K562 (cell line): ENCODE data around the gene GEN1. TPM values are rescaled to one million over a fixed set of nuclear protein-coding genes. Genes with fewer than 3 reads are reported as not detected.

ENCODE experiments used
- ATAC-seq: fragments of 200-7000 bp; cut with Tn5 transposase; 3 replicates; pipeline ENCODE4 v1.9.1; 2020; ENCODE audit warnings: moderate library complexity
- BruUV-seq: library from RNA; stranded (reverse); fragments of 400-500 nt; replicated peaks from 2 replicates; lab custom pipeline; 2021; lab: Mats Ljungman, UMichigan
- CTCF ChIA-PET: fragments of 300-600 bp; formaldehyde crosslinking; extraction: SDS; loops from one replicate; lab custom pipeline; 2021; ENCODE audit warnings: low intra/inter-chr PET ratio; lab: Yijun Ruan, JAX
- POLR2A ChIA-PET: fragments of 300-600, 350-650 bp; sonication (Branson Sonifier 250); formaldehyde crosslinking; extraction: SDS; loops from one replicate; lab custom pipeline; 2021; ENCODE audit warnings: antibody characterized with exemption, inconsistent platforms; lab: Yijun Ruan, JAX
- DNase-seq, 4 experiments: peaks; one replicate each; pipeline versions ENCODE4 v3.0.0 to v3.0.0-alpha.2; 2011 to 2018; ENCODE audit warnings: low spot score in 3 of 4, mixed read lengths in 3 of 4; ENCODE audit errors: extremely low read depth in 1 of 4
- FAIRE-seq: peaks from 2 replicates; lab custom pipeline; 2011; peaks lifted over from hg19 to GRCh38; lab: Jason Lieb, UNC
- H2AFZ ChIP-seq: 2 replicates; pipeline ENCODE4 v1.6.0; 2011; ENCODE audit warnings: low read depth, low read length, control low read depth, inconsistent platforms
- H3K27ac ChIP-seq: fragments of 200-600 bp; 3 replicates; pipeline ENCODE4 v1.8.0; 2011; ENCODE audit warnings: low read depth, mild to moderate bottlenecking, control low read depth, inconsistent platforms, low read length, moderate library complexity, mixed read lengths; ENCODE audit errors: extremely low read depth
- H3K27me3 ChIP-seq, 2 experiments: fragments of 300-600 bp in 1 of 2; 2 replicates in 1 of 2; 3 replicates in 1 of 2; pipeline versions ENCODE4 v1.6.0 to v1.8.0; 2011; ENCODE audit warnings: inconsistent platforms in 2 of 2, low read length in 2 of 2, mild to moderate bottlenecking in 1 of 2, mixed read lengths in 1 of 2, moderate library complexity in 1 of 2; ENCODE audit not compliant: control insufficient read depth in 2 of 2, insufficient read depth in 2 of 2
- H3K36me3 ChIP-seq: fragments of 300-600 bp; 3 replicates; pipeline ENCODE4 v1.8.0; 2011; ENCODE audit warnings: mild to moderate bottlenecking, low read length, inconsistent platforms; ENCODE audit not compliant: control insufficient read depth, insufficient read depth
- H3K4me1 ChIP-seq, 2 experiments: fragments of 200-600 bp in 1 of 2; replicated peaks in 1 of 2; 2 replicates in 1 of 2; 3 replicates in 1 of 2; pipeline versions ENCODE4 v1.5.1 to v1.8.0; 2011; ENCODE audit warnings: inconsistent platforms in 2 of 2, low read length in 2 of 2, mild to moderate bottlenecking in 1 of 2, mixed read lengths in 1 of 2, moderate library complexity in 1 of 2; ENCODE audit not compliant: control insufficient read depth in 2 of 2, insufficient read depth in 2 of 2
- H3K4me2 ChIP-seq: 2 replicates; pipeline ENCODE4 v1.6.1; 2011; ENCODE audit warnings: low read length, control low read depth, inconsistent platforms, mixed read lengths; ENCODE audit not compliant: insufficient read depth
- H3K4me3 ChIP-seq: fragments of 200-600 bp; sonication (generic), shearing (Covaris generic); 2 replicates; pipeline ENCODE4 v1.5.1; 2016; ENCODE audit warnings: control low read depth, inconsistent platforms
- H3K79me2 ChIP-seq: fragments of 200-600 bp; 3 replicates; pipeline ENCODE4 v1.8.0; 2011; ENCODE audit warnings: low read length, inconsistent platforms; ENCODE audit not compliant: control insufficient read depth, insufficient read depth
- H3K9ac ChIP-seq, 2 experiments: 2 replicates each; pipeline versions ENCODE4 v1.6.0 to v1.6.1; 2011; ENCODE audit warnings: low read depth in 2 of 2, low read length in 2 of 2, control low read depth in 1 of 2, inconsistent platforms in 1 of 2, mild to moderate bottlenecking in 1 of 2, mixed read lengths in 1 of 2; ENCODE audit not compliant: insufficient read depth in 1 of 2
- H3K9me1 ChIP-seq: one replicate; pipeline ENCODE4 v1.6.0; 2011; ENCODE audit warnings: inconsistent platforms, mild to moderate bottlenecking, low read length, moderate library complexity; ENCODE audit not compliant: control insufficient read depth, insufficient read depth
- H3K9me3 ChIP-seq: replicated peaks from 2 replicates; pipeline ENCODE4 v1.5.1; 2011; ENCODE audit warnings: low read depth, low read length, inconsistent platforms; ENCODE audit not compliant: control insufficient read depth, insufficient read depth
- H4K20me1 ChIP-seq: replicated peaks from 2 replicates; pipeline ENCODE4 v1.6.1; 2011; ENCODE audit warnings: low read length, inconsistent platforms, mixed read lengths; ENCODE audit not compliant: control insufficient read depth, insufficient read depth
- CBFA2T3 ChIP-seq: fragments of 450-650 bp; IDR thresholded peaks from 2 replicates; pipeline ENCODE4 v1.6.1; 2017
- CBX5 ChIP-seq: IDR thresholded peaks from 2 replicates; pipeline ENCODE4 v1.6.1; 2014; ENCODE audit warnings: low read depth, borderline replicate concordance
- E2F3 ChIP-seq: fragments of 250-450 bp; sonication (Bioruptor Pico); IDR thresholded peaks from 2 replicates; pipeline ENCODE4 v1.4.0; 2020; ENCODE audit warnings: mild to moderate bottlenecking
- HDAC2 ChIP-seq: fragments of 450-650 bp; IDR thresholded peaks from 2 replicates; pipeline ENCODE4 v1.6.1; 2016; ENCODE audit warnings: mild to moderate bottlenecking
- HNRNPH1 ChIP-seq: fragments of 200-400 bp; formaldehyde crosslinking; optimal IDR thresholded peaks from 2 replicates; pipeline ENCODE3; 2017; ENCODE audit warnings: low read depth, mild to moderate bottlenecking, low read length, moderate library complexity
- MCM3 ChIP-seq: fragments of 450-650 bp; IDR thresholded peaks from 2 replicates; pipeline ENCODE4 v1.6.1; 2016
- MTA3 ChIP-seq: fragments of 450-650 bp; formaldehyde crosslinking; IDR thresholded peaks from 2 replicates; pipeline ENCODE4 v1.6.1; 2017; ENCODE audit warnings: mild to moderate bottlenecking, borderline replicate concordance
- MTF1 ChIP-seq: fragments of 250-450 bp; sonication (Bioruptor Pico); IDR thresholded peaks from 2 replicates; pipeline ENCODE4 v1.9.0; 2021; ENCODE audit warnings: moderate library complexity, mild to moderate bottlenecking, inconsistent platforms, borderline replicate concordance
- NFIC ChIP-seq: fragments of 450-650 bp; IDR thresholded peaks from 2 replicates; pipeline ENCODE4 v1.6.1; 2017; ENCODE audit warnings: mild to moderate bottlenecking, inconsistent platforms
- RBM39 ChIP-seq: fragments of 200-400 bp; formaldehyde crosslinking; optimal IDR thresholded peaks from 2 replicates; pipeline ENCODE3; 2018; ENCODE audit warnings: low read depth, low read length
- WGBS: fragments of 100-300 bp; shearing (Covaris generic); methylation state at CpG from one replicate; pipeline ENCODE4 v1.1.6; 2016; ENCODE audit warnings: low coverage, mixed read lengths; ENCODE audit not compliant: insufficient coverage; ENCODE audit errors: missing lambda C conversion rate; 5-methylcytosine and 5-hydroxymethylcytosine counted together
- in situ Hi-C: fragments of 300-500 bp; cut with MboI; formaldehyde crosslinking; loops from 4 replicates; pipeline ENCODE4 v1.15.0; 2018; ENCODE audit warnings: inconsistent platforms, mixed read lengths
- intact Hi-C: fragments of 100-400 bp; cut with micrococcal nuclease; formaldehyde crosslinking; loops from 2 replicates; pipeline ENCODE4 v1.14.2; 2022
- polyA plus RNA-seq, 8 experiments: library from polyadenylated mRNA; depleted of rRNA in 4 of 8; stranded (reverse) in 5 of 8; unstranded in 3 of 8; fragments of >200 nt; fragmentation: Nextera tagmentation in 2 of 8; fragmentation: Illumina TruSeq in 1 of 8; extraction: Ambion mirVana in 2 of 8; extraction: Trizol in 1 of 8; gene quantifications; 2 replicates each; pipeline versions ENCODE4 v1.2.1 to v1.2.3, GENCODE V29; 2011 to 2014; ENCODE audit warnings: inconsistent platforms in 1 of 8, missing spikeins in 1 of 8
- total RNA-seq, 7 experiments: library from RNA; depleted of rRNA in 6 of 7; stranded (reverse); fragments of >200 nt in 6 of 7; fragmentation: Illumina TruSeq in 2 of 7; extraction: Trizol in 2 of 7; gene quantifications; 2 replicates each; pipeline versions ENCODE4 v1.2.1 to v1.2.3, GENCODE V29; 2011 to 2021; ENCODE audit warnings: low replicate concordance in 1 of 7
- TF ChIP-seq, protein P1 (sequence below): IDR thresholded peaks from 2 replicates; pipeline ENCODE4 v1.6.1; 2012; ENCODE audit warnings: low read depth, low read length, improper control_type of control experiment, borderline replicate concordance
- TF ChIP-seq, protein P2 (sequence below): sonication (generic); formaldehyde crosslinking; IDR thresholded peaks from 2 replicates; pipeline ENCODE4 v1.8.0; 2023; ENCODE audit warnings: mild to moderate bottlenecking, missing genetic modification reagents

The GEN1 gene
- total and polyA plus RNA-seq, 9 of the 15 experiments (the other 6 are each of a cell fraction or from before 2014, with no cell fraction given): 8.6 to 39.7 (median 24.5) TPM

DNA sequence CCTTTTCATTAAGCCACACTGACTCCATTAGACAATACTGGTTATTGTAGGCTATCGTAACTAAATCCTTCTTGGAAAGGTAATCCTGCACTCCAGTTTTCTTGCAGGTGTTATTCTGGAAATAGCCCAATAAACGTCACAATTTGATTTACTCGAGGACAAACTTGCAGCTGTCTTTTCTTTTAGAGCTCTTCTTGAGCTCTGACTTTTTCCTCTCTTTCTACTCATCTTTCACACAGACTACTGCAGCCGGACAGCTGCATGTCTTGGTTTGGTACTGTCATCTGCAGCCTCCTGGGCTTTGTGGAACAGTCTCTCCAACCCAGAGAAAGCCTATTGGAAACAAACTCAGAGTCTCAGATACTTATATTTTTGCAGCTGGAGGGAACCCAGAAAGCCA, 39.4 kb downstream of the GEN1 start:
- POLR2A ChIA-PET: interaction anchor here (0.6 to 1.3 kb wide), 3 partner anchors 18 to 185 kb away, joined by 3 to 4 read pairs (median 3); no protein-coding TSS in a partner anchor
- Histone ChIP-seq H3K9ac (no peak overlapping the region), H3K4me1 (no peaks in the 10 kb centered on the region), H3K36me3 (no peaks in the 10 kb centered on the region), H4K20me1 (no peaks in the 10 kb centered on the region), H3K27ac (no peak overlapping the region), H3K4me3 (no peak overlapping the region), H3K4me2 (no peak overlapping the region), H3K9me1 (no peaks in the 10 kb centered on the region), H3K27me3 (peaks cover 3 to 21% of the 10 kb centered on the region in 2 experiments; a peak in 4 of 5 replicates), H3K79me2 (no peaks in the 10 kb centered on the region), H3K9me3 (no peaks in the 10 kb centered on the region), H2AFZ (no peak overlapping the region)
- CTCF ChIA-PET: no interaction called here
- 3% methylated on average over 4 of the region's 4 CpGs for WGBS
- DNase-seq (no peak), FAIRE-seq (no peak), ATAC-seq (no peak)
- intact Hi-C loops: no loop called here
- no peak for TF ChIP-seq MCM3
- TF ChIP-seq NFIC: no peak
- TF ChIP-seq MTF1 (CRISPR knock-in tag): no peak
- no peak for TF ChIP-seq MTA3
- TF ChIP-seq HDAC2: no peak
- no peak for TF ChIP-seq RBM39
- no peak for TF ChIP-seq E2F3
- in situ Hi-C loops: no loop called here
- no TSS peak for BruUV-seq

DNA sequence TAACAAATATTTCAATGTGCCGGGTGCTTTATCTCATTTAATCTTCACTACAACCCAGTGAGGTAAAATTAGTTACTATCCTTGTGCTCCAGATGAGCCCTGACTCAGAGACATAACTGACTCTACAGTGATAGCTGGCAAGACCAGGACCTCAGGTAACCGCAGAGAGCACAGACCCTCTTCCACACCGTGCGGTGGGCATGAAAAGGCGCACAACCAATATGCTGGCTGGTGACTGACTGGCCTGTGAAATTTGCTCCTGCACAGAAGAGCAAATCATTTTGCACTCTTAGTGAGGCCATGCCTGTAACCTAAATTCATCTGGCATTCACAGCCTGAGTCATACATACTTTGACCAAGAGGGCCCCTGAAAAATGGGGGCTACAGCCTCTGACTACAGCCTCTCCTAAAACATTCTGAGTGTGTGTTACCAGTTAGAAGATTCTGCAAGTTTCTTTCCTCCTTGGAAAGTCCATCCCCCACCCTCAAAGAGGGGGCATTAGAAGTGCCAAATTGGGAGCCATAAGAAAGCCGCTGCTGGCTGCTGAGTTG, 39.9 kb downstream of the GEN1 start:
- CTCF ChIA-PET: no interaction called here
- Histone ChIP-seq H3K79me2 (no peaks in the 10 kb centered on the region), H3K4me1 (no peaks in the 10 kb centered on the region), H3K4me3 (no peak overlapping the region), H3K9ac (no peak overlapping the region), H4K20me1 (no peaks in the 10 kb centered on the region), H3K27me3 (peaks cover 6 to 25% of the 10 kb centered on the region in 2 experiments; a peak in 4 of 5 replicates), H3K9me3 (no peaks in the 10 kb centered on the region), H2AFZ (no peak overlapping the region), H3K36me3 (no peaks in the 10 kb centered on the region), H3K9me1 (no peaks in the 10 kb centered on the region), H3K4me2 (no peak overlapping the region), H3K27ac (no peak overlapping the region)
- in situ Hi-C loops (no loop called here), intact Hi-C loops (no loop called here)
- POLR2A ChIA-PET: interaction anchor here (0.8 to 1.3 kb wide), 3 partner anchors 13 to 186 kb away, joined by 3 read pairs; no protein-coding TSS in a partner anchor
- FAIRE-seq: no peak
- DNase-seq: no peak
- no TSS peak for BruUV-seq
- ATAC-seq: no peak
- WGBS: 3% methylated on average over 5 of the region's 6 CpGs
- TF ChIP-seq, protein P1, sequence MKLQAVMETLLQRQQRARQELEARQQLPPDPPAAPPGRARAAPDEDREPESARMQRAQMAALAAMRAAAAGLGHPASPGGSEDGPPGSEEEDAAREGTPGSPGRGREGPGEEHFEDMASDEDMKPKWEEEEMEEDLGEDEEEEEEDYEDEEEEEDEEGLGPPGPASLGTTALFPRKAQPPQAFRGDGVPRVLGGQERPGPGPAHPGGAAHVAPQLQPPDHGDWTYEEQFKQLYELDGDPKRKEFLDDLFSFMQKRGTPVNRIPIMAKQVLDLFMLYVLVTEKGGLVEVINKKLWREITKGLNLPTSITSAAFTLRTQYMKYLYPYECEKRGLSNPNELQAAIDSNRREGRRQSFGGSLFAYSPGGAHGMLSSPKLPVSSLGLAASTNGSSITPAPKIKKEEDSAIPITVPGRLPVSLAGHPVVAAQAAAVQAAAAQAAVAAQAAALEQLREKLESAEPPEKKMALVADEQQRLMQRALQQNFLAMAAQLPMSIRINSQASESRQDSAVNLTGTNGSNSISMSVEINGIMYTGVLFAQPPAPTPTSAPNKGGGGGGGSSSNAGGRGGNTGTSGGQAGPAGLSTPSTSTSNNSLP: no peak
- TF ChIP-seq HNRNPH1 (no peak), CBFA2T3 (0 out of 2 replicates have a peak, but pooled peaks have one; percentile 24), CBX5 (no peak)
- TF ChIP-seq, protein P2, sequence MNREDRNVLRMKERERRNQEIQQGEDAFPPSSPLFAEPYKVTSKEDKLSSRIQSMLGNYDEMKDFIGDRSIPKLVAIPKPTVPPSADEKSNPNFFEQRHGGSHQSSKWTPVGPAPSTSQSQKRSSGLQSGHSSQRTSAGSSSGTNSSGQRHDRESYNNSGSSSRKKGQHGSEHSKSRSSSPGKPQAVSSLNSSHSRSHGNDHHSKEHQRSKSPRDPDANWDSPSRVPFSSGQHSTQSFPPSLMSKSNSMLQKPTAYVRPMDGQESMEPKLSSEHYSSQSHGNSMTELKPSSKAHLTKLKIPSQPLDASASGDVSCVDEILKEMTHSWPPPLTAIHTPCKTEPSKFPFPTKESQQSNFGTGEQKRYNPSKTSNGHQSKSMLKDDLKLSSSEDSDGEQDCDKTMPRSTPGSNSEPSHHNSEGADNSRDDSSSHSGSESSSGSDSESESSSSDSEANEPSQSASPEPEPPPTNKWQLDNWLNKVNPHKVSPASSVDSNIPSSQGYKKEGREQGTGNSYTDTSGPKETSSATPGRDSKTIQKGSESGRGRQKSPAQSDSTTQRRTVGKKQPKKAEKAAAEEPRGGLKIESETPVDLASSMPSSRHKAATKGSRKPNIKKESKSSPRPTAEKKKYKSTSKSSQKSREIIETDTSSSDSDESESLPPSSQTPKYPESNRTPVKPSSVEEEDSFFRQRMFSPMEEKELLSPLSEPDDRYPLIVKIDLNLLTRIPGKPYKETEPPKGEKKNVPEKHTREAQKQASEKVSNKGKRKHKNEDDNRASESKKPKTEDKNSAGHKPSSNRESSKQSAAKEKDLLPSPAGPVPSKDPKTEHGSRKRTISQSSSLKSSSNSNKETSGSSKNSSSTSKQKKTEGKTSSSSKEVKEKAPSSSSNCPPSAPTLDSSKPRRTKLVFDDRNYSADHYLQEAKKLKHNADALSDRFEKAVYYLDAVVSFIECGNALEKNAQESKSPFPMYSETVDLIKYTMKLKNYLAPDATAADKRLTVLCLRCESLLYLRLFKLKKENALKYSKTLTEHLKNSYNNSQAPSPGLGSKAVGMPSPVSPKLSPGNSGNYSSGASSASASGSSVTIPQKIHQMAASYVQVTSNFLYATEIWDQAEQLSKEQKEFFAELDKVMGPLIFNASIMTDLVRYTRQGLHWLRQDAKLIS (CRISPR knock-in tag): no peak
